Subcutaneous abdominal adipose tissue (tissue), 5 donors: ENCODE data around the gene TSGA10IP.
A peak's percentile ranks its signal among the peaks of the same experiment; 100 is the strongest.

Source experiments
- H3K27ac ChIP-seq: one replicate; pipeline ENCODE4 v1.7.0; 2013; ENCODE audit warnings: low read depth, mild to moderate bottlenecking, inconsistent platforms, low read length, moderate library complexity
- H3K27me3 ChIP-seq, 5 donors: one replicate each; pipeline ENCODE4 v1.7.0; 2013; ENCODE audit warnings: low read length in 5 of 5, inconsistent platforms in 1 of 5; ENCODE audit not compliant: control insufficient read depth in 5 of 5, insufficient read depth in 4 of 5
- H3K36me3 ChIP-seq, 5 donors: one replicate each; pipeline ENCODE4 v1.7.0; 2013; ENCODE audit warnings: low read length in 5 of 5; ENCODE audit not compliant: control insufficient read depth in 5 of 5, insufficient read depth in 5 of 5
- H3K4me1 ChIP-seq, 5 donors: one replicate each; pipeline ENCODE4 v1.7.0; 2013; ENCODE audit warnings: low read length in 5 of 5, mild to moderate bottlenecking in 3 of 5, moderate library complexity in 1 of 5; ENCODE audit not compliant: control insufficient read depth in 5 of 5, insufficient read depth in 5 of 5
- H3K4me3 ChIP-seq, 5 donors: one replicate each; pipeline ENCODE4 v1.7.0; 2013; ENCODE audit warnings: low read length in 5 of 5, low read depth in 1 of 5
- H3K9ac ChIP-seq, 5 donors: one replicate each; pipeline ENCODE4 v1.7.0; 2013; ENCODE audit warnings: low read length in 5 of 5, mild to moderate bottlenecking in 4 of 5, moderate library complexity in 3 of 5
- H3K9me3 ChIP-seq, 5 donors: one replicate each; pipeline ENCODE4 v1.7.0; 2013; ENCODE audit warnings: low read length in 5 of 5; ENCODE audit not compliant: control insufficient read depth in 5 of 5
- donor health status: healthy.
- donor health status: healthy.
- donor health status: healthy.
- donor health status: healthy.
- donor health status: healthy.

Gene TSGA10IP

DNA sequence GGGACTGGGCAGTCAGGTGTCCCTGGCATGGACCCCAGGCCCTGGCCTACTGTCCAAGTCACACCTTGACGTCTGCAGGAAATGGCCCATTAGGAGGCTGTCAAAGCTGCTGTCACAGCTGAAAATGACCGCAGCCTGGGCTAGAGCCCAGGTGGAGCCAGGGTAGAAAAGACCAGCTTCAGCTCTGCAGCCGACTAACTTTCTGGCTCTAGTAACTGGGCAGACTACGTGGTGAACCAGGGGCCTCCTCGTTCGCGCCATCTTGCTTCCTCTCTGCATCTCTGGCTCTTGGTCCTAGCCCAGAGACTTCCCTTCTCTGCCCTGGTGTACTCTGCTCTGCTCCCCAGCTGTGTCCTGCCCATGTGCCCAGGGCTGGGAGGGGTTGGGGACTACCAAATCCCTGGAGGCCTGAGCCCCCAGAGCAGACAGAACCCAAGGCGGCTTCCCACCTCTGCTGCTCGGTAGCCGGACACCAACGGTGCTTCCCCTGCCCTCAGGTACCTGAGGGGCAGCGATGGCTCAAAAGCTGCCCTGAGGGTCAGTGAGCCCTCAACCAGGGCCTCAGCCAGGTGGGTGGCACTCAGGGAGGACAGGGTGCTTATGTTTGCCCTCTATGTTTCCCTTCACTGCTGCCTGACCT is 35.9 kb downstream of the TSGA10IP start:
- Histone ChIP-seq H3K4me3 (no peak overlapping the region), H3K9ac (no peak overlapping the region), H3K4me1 (no peaks in the 10 kb centered on the region), H3K27me3 (no peaks in the 10 kb centered on the region), H3K36me3 (peaks cover 0 to 41% (median 34%) of the 10 kb centered on the region in 5 donors), H3K27ac (no peak overlapping the region), H3K9me3 (no peaks in the 10 kb centered on the region)

DNA sequence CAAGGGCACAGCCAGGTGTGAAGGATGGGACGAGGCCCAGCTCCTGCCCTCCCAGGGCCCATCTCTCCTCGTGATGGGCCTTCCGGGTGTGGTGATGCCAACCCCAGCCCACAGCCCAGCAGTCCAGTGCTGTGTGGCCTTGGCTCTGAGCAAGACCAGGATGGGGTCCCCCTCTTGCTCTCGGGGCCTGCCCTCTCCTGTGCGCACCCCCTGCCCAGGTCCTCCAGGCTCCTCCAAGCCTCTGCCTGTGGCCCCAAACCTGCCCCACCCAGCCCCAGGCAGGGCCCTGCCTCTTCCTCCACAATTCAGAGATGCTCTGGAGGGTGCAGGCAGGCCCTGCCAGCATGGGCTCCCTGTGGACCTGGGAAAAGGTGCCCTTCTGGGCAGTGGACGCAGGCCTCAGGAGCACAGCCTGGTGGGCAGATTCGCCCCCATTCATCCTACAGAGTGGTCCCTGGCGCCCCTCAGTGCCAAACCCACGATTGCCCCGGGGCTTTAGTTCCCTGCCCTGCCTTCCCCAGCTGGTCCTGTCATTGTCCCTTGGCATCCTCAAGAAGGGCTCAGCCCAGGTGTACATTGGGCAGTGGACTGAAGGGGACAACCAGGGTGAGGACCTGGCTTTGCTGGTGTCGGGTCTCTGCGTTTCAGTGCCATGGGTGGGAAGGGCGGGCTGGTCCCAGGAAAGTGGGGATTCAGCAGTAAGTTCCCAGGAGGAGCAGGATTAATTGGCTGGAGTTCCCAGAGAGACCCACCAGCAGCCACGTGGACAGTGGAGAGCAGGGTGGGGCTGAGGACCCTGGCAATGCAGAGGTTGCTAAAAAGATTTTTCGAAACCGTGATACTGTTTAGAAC is 36.9 kb downstream of the TSGA10IP start:
- no peak overlapping the region for H3K27ac ChIP-seq
- no peak overlapping the region for H3K9ac ChIP-seq
- H3K27me3 ChIP-seq, result no peaks in the 10 kb centered on the region
- no peaks in the 10 kb centered on the region for H3K4me1 ChIP-seq
- no peak overlapping the region for H3K4me3 ChIP-seq
- H3K36me3 ChIP-seq, result peaks cover 0 to 31% (median 24%) of the 10 kb centered on the region in 5 donors
- H3K9me3 ChIP-seq, result no peaks in the 10 kb centered on the region

DNA sequence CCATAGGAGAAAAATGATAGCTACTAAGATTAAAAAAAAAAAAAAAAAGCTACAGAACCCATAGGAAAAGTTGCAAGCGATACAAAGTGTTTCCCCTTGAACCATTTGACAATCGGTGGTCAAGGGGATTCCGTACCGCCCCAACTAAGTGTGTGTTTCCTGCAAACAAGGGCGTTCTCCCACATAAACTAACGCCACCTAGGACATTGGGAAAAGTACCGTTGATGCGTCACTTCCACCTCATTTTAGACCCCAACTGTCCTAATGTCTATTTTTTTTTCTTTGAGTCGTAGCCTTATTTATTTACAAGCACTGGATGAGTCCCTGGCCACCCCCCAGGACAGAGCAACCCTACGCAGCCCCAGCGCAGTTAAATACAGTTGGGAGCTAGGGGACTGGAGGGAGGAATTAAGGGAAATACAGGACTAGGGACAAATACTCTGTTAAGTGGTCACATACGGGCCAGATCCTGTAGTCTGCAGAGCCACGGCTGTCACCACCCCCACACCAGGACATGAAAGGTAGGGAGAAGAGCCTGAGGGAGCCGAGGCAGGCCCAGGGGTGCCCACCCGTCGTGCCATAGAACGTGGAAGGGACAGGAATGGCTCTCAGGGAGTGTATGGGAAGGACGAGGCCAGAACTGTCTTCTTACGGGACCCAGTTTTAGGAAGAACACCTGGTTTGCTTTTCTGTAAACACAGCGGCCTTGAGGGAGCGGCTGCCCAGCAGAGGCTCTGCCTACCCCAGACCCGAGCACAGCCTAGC is 37.7 kb downstream of the TSGA10IP start:
- H3K27ac ChIP-seq, result no peak overlapping the region
- no peak overlapping the region for H3K9ac ChIP-seq
- no peak overlapping the region for H3K4me3 ChIP-seq
- H3K4me1 ChIP-seq, result no peaks in the 10 kb centered on the region
- H3K36me3 ChIP-seq, result peaks cover 0 to 23% (median 16%) of the 10 kb centered on the region in 5 donors
- H3K9me3 ChIP-seq, result no peaks in the 10 kb centered on the region
- H3K27me3 ChIP-seq, result no peaks in the 10 kb centered on the region

DNA sequence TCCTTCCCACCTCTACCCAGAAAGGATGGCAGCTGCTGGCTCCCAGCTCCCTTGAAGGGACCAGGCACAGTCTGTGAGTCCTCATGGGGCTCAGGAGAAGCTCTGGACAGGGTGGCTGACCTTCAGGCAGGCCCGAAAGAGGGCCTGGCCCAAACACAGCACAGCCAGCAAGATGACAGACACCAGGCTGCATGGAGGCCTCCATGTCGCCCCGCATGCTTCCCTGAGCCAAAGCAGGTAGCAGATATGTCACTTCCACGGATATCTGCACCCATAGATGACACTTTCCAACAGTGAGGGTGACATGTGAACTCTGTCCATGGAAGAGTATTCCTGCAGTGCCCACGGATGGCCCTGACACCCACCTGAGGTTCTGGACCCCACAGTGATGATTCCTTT is 38.3 kb downstream of the TSGA10IP start:
- no peaks in the 10 kb centered on the region for H3K9me3 ChIP-seq

DNA sequence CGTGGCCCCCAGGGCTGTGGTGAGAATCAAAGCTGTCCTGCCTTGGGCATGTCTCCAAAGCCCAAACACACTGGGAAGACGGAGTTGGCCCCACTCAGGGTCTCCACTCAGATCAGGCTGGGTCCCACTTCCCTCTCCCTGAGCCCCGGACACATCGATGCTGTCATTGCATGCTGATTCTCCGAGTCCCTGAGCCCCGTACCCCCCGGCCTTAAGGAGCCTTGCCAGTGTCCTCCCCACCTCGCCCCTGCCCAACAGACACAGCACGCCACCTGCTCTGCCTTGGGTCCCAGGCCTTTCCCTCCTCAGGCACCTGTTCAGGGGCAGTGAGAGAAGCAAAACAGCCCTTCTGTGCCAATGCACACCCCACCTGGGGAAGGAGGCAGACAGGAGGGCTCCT is 42.1 kb downstream of the TSGA10IP start:
- peaks cover 0 to 2% (median 0%) of the 10 kb centered on the region in 5 donors for H3K36me3 ChIP-seq
- no peaks in the 10 kb centered on the region for H3K27me3 ChIP-seq
- H3K4me3 ChIP-seq, result no peak overlapping the region
- peak overlapping the region in 1 of 5 donors; percentile 30 for H3K9ac ChIP-seq
- no peaks in the 10 kb centered on the region for H3K9me3 ChIP-seq
- no peak overlapping the region for H3K27ac ChIP-seq
- no peaks in the 10 kb centered on the region for H3K4me1 ChIP-seq

More for the DNA sequence above, 38.3 kb downstream of the TSGA10IP start:
- no peaks in the 10 kb centered on the region for H3K27me3 ChIP-seq
- no peak overlapping the region for H3K27ac ChIP-seq
- H3K9ac ChIP-seq, result no peak overlapping the region
- H3K36me3 ChIP-seq, result peaks cover 0 to 17% (median 10%) of the 10 kb centered on the region in 5 donors
- H3K4me3 ChIP-seq, result no peak overlapping the region
- H3K4me1 ChIP-seq, result no peaks in the 10 kb centered on the region

DNA sequence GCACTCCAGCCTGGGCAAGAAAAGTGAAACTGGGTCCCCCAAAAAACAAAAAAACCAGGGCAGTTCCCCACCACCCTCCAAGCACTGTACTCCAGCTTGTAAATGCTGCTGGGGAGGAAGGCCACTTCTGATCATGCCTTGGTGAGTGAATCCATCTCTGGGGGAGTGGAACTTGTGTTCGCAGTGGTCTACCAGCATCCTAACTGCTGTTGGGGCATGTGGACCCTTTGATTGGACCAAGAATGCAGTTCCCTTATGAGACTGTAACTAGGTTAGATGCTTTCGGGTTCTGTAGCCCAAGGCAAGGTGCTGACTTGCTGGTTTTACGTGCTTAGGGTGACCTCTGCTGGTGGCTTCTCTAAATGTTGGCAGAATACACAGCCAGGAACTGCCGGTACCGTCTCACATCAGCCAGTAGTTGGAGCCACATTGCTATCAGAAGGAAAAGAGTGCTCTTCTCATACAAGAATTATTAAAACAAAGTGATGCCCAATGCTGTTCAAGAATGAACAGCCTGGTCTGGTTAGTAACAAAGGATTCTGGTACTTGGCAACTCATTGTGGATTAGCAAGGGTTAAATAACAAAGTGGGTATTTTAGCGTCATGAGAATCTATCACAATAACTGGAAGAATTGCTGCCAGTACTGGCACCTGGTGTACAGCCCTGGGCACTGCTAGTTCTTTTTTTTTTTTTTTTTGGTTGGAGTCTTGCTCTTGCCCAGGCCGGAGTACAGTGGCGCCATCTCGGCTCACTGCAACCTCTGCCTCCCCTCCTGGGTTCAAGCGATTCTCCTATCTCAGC is 43.7 kb downstream of the TSGA10IP start:
- Histone ChIP-seq H3K4me3 (no peak overlapping the region), H3K4me1 (no peaks in the 10 kb centered on the region), H3K36me3 (peaks cover 0 to 2% (median 0%) of the 10 kb centered on the region in 5 donors), H3K27ac (no peak overlapping the region), H3K9ac (no peak overlapping the region), H3K9me3 (no peaks in the 10 kb centered on the region), H3K27me3 (no peaks in the 10 kb centered on the region)

DNA sequence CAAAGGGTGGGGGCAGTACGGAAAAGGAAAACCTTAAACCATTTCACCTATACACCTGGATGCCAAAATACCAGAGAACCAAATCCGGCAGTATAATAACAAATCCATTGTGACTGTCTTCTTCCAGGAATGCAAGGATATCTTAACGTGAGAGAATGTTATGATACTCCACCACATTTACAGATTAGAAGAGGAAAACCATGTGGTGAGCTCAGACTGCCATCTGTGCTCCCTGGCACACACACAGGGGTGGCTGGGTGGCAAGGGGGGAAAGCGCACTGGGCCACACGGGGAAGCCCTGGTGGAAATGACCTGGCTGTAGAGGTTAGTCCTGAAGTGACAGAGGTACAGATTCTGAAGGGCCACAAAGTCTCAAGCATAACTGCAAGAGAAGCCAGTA is 46.8 kb downstream of the TSGA10IP start:
- Histone ChIP-seq H3K27ac (no peak overlapping the region), H3K9ac (no peak overlapping the region), H3K36me3 (peaks cover 0 to 6% (median 4%) of the 10 kb centered on the region in 5 donors)

DNA sequence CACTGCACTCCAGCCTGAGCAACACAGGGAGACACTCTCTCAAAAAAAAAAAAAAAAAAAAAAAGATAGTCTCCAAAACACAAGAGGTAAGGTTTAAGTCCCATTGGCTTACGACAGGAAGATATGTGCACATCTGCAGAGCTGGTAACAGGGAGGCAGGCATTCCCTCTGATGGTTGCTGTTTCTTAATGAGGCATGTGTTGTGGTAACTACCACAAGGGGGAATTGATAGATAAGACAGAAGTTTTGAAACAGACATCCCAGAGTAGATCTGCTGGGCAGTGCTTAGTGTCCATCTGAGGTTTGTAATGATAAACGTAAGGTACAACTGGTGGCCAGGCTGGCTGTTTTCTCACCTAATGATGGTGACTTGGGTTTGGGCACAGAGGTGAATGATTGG is 52.0 kb downstream of the TSGA10IP start:
- H3K4me3 ChIP-seq, result no peak overlapping the region
- no peak overlapping the region for H3K27ac ChIP-seq
- H3K27me3 ChIP-seq, result no peaks in the 10 kb centered on the region
- H3K4me1 ChIP-seq, result peaks cover 2 to 18% (median 13%) of the 10 kb centered on the region in 5 donors
- no peak overlapping the region for H3K9ac ChIP-seq
- H3K9me3 ChIP-seq, result no peaks in the 10 kb centered on the region
- H3K36me3 ChIP-seq, result peaks cover 10 to 40% (median 36%) of the 10 kb centered on the region in 5 donors

More for the DNA sequence above, 46.8 kb downstream of the TSGA10IP start:
- Histone ChIP-seq H3K4me1 (no peaks in the 10 kb centered on the region), H3K4me3 (no peak overlapping the region), H3K27me3 (no peaks in the 10 kb centered on the region), H3K9me3 (no peaks in the 10 kb centered on the region)

DNA sequence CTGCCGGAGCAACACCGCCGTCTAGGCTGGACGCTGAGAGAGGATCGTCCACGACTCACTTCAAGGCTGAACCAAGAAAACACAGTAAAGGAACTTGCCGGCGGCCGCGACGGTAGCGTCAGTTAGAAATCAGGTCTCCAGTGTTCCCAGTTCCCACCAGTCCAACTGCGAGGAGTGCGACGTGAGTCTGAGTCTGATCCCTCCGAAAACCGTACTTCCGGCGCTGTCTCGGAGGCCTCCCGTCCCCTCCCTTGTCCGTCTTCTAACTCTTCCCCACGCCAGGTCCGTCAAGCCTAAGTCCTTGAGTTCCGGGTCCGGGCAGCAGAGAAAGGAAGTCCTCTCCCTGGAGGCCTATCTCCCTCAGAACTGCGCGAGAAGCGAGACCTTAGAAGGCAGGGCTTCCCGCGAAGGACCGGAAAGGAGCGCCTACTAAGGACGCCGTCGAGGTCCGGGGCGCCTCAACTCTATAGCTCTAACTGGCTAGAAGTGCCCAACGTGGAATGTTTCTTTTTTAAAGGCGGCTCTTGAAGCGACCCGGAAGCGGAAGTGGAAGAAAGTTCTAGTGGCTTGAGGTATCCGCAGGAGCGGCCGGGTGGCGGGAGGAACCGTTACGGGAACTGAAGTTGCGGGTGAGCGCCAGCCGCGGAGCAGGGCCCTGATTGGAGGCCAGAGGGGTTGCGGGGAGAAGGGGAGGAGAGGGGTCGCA is 56.8 kb downstream of the TSGA10IP start, which contains the start of the genes BANF1 and EIF1AD:
Gene BANF1, plus strand, starts transcription at position 562 of the 706 bp plus-strand sequence. CDS start 748 bp downstream, outside the sequence.
Gene EIF1AD, minus strand, starts transcription at position 216 of the 706 bp plus-strand sequence. CDS start 1,768 bp downstream, outside the sequence.
- H3K27me3 ChIP-seq, result no peaks in the 10 kb centered on the region
- peaks cover 10 to 51% (median 47%) of the 10 kb centered on the region in 5 donors for H3K36me3 ChIP-seq
- H3K9me3 ChIP-seq, result no peaks in the 10 kb centered on the region

More for the DNA sequence above, 56.8 kb downstream of the TSGA10IP start, which contains the start of the genes BANF1 and EIF1AD:
- Histone ChIP-seq H3K27ac (peak within 1 kb of the TSS; percentile 98), H3K9ac (peak within 1 kb of the TSS; percentile 86 to 99 (median 98)), H3K4me3 (peak within 1 kb of the TSS; percentile 77 to 100 (median 97)), H3K4me1 (peaks cover 2 to 27% (median 21%) of the 10 kb centered on the region in 5 donors)
